HepG2 (cell line): ENCODE measurements around the gene SIRPB1. TPM values are rescaled to one million over a fixed set of nuclear protein-coding genes. Genes with fewer than 3 reads are reported as not detected.

ENCODE experiments used
- ATAC-seq: fragments of 200-7000 bp; cut with Tn5 transposase; 3 replicates; pipeline ENCODE4 v1.9.1; 2020; ENCODE audit warnings: mild to moderate bottlenecking, moderate library complexity
- BruUV-seq: library from RNA; stranded (reverse); fragments of 400-500 nt; replicated peaks from 2 replicates; lab custom pipeline; 2021; lab: Mats Ljungman, UMichigan
- CTCF ChIA-PET: fragments of 300-600 bp; formaldehyde crosslinking; extraction: SDS; loops from one replicate; lab custom pipeline; 2021; ENCODE audit warnings: low total read pairs, inconsistent platforms, low intra/inter-chr PET ratio; lab: Yijun Ruan, JAX
- POLR2A ChIA-PET: fragments of 350-600 bp; sonication (Branson Sonifier 250); formaldehyde crosslinking; loops from one replicate; lab custom pipeline; 2020; ENCODE audit warnings: antibody characterized with exemption, inconsistent platforms; lab: Yijun Ruan, JAX
- DNase-seq: peaks from one replicate; pipeline ENCODE4 v3.0.0-alpha.2; 2015; ENCODE audit warnings: low spot score
- FAIRE-seq: peaks from 3 replicates; lab custom pipeline; 2011; peaks lifted over from hg19 to GRCh38; lab: Jason Lieb, UNC
- H2AFZ ChIP-seq: one replicate; pipeline ENCODE4 v1.6.1; 2011; ENCODE audit warnings: low read length, inconsistent platforms
- H3K27ac ChIP-seq: fragments of 300-600 bp; 3 replicates; pipeline ENCODE4 v1.8.0; 2011; ENCODE audit warnings: mixed run types, mild to moderate bottlenecking, mixed read lengths, low read length, inconsistent platforms; ENCODE audit not compliant: insufficient read depth; ENCODE audit errors: extremely low read length
- H3K27me3 ChIP-seq, 2 experiments: fragments of 200-600 bp in 1 of 2; 2 replicates in 1 of 2; 3 replicates in 1 of 2; pipeline versions ENCODE4 v1.6.0 to v1.8.0; 2011; ENCODE audit warnings: low read length in 2 of 2, mild to moderate bottlenecking in 2 of 2, moderate library complexity in 2 of 2, inconsistent platforms in 1 of 2; ENCODE audit not compliant: insufficient read depth in 2 of 2, control insufficient read depth in 1 of 2
- H3K36me3 ChIP-seq, 2 experiments: fragments of 200-600 bp in 1 of 2; replicated peaks in 1 of 2; 2 replicates in 1 of 2; 3 replicates in 1 of 2; pipeline versions ENCODE4 v1.5.1 to v1.8.0; 2011; ENCODE audit warnings: low read length in 2 of 2, inconsistent platforms in 1 of 2; ENCODE audit not compliant: insufficient read depth in 2 of 2, control insufficient read depth in 1 of 2
- H3K4me1 ChIP-seq: 2 replicates; pipeline ENCODE4 v1.5.1; 2012; ENCODE audit warnings: low read length, inconsistent platforms; ENCODE audit not compliant: insufficient read depth
- H3K4me2 ChIP-seq: 2 replicates; pipeline ENCODE4 v1.6.0; 2011; ENCODE audit warnings: low read depth, low read length, inconsistent platforms
- H3K4me3 ChIP-seq, 3 experiments: fragments of 200-600 bp in 1 of 3; sonication (generic), shearing (Covaris generic) in 1 of 3; replicated peaks in 1 of 3; 2 replicates each; pipeline ENCODE4 v1.5.1; 2011 to 2016; ENCODE audit warnings: low read length in 3 of 3, inconsistent platforms in 2 of 3, low read depth in 2 of 3, mild to moderate bottlenecking in 2 of 3, control low read depth in 1 of 3, mixed read lengths in 1 of 3; ENCODE audit not compliant: insufficient read depth in 1 of 3
- H3K79me2 ChIP-seq: one replicate; pipeline ENCODE4 v1.6.1; 2011; ENCODE audit warnings: low read length, inconsistent platforms; ENCODE audit not compliant: insufficient read depth
- H3K9ac ChIP-seq: 2 replicates; pipeline ENCODE4 v1.6.0; 2011; ENCODE audit warnings: mild to moderate bottlenecking, low read depth, low read length, inconsistent platforms; ENCODE audit not compliant: insufficient read depth
- H3K9me3 ChIP-seq: 2 replicates; pipeline ENCODE4 v1.5.1; 2012; ENCODE audit warnings: mild to moderate bottlenecking, low read length
- H4K20me1 ChIP-seq: 2 replicates; pipeline ENCODE4 v1.6.0; 2011; ENCODE audit warnings: inconsistent platforms, mild to moderate bottlenecking, low read length, moderate library complexity; ENCODE audit not compliant: insufficient read depth
- MBNL3 ChIP-seq: fragments of 250-450 bp; sonication (Bioruptor Pico); conservative IDR thresholded peaks from 2 replicates; pipeline ENCODE4 v1.8.0; 2022; ENCODE audit warnings: mild to moderate bottlenecking, inconsistent platforms
- ZNF205 ChIP-seq: IDR thresholded peaks from 2 replicates; pipeline ENCODE4 v1.6.1; 2018; ENCODE audit warnings: missing biosample characterization, missing genetic modification reagents
- ZNF816 ChIP-seq: sonication (generic); formaldehyde crosslinking; IDR thresholded peaks from 2 replicates; pipeline ENCODE4 v1.8.0; 2022; ENCODE audit warnings: missing genetic modification reagents, mild to moderate bottlenecking, borderline replicate concordance
- ZSCAN30 ChIP-seq: sonication (generic); formaldehyde crosslinking; IDR thresholded peaks from 2 replicates; pipeline ENCODE4 v1.5.0; 2020; ENCODE audit warnings: mild to moderate bottlenecking, missing genetic modification reagents
- in situ Hi-C: cut with HindIII; loops from 2 replicates; pipeline ENCODE4 v1.10.0; 2017; ENCODE audit warnings: low pct_unique_long_range_greater_than_20kb; ENCODE audit not compliant: extremely low pct_ligation_motif_present
- intact Hi-C: fragments of 100-400 bp; cut with micrococcal nuclease; formaldehyde crosslinking; loops from one replicate; pipeline ENCODE4 v1.10.0; 2022; ENCODE audit not compliant: unreplicated experiment
- polyA plus RNA-seq, 8 experiments: library from polyadenylated mRNA; depleted of rRNA in 3 of 8; stranded (reverse) in 7 of 8; unstranded in 1 of 8; fragments of >200 nt; fragmentation: Illumina TruSeq in 4 of 8; extraction: Trizol in 4 of 8; gene quantifications; 2 replicates each; pipeline versions ENCODE4 v1.2.1 to v1.2.3, GENCODE V29; 2011 to 2016; ENCODE audit warnings: low read depth in 4 of 8, missing spikeins in 1 of 8, mixed read lengths in 1 of 8; ENCODE audit not compliant: insufficient read depth in 1 of 8
- total RNA-seq, 5 experiments: library from RNA; depleted of rRNA; stranded (reverse); fragments of >200 nt; fragmentation: Illumina TruSeq; extraction: Trizol; gene quantifications; 2 replicates each; pipeline ENCODE4 v1.2.3, GENCODE V29; 2016; ENCODE audit warnings: low read depth in 1 of 5
- TF ChIP-seq, protein P1 (sequence below): sonication (generic); formaldehyde crosslinking; IDR thresholded peaks from 2 replicates; pipeline ENCODE4 v1.5.1; 2020; ENCODE audit warnings: missing genetic modification reagents, mild to moderate bottlenecking, borderline replicate concordance
- TF ChIP-seq, protein P2 (sequence below): sonication (generic); formaldehyde crosslinking; IDR thresholded peaks from 2 replicates; pipeline ENCODE4 v1.9.0; 2022; ENCODE audit warnings: low read depth, missing genetic modification reagents

SIRPB1 gene
- total and polyA plus RNA-seq, 2 of the 13 experiments (the other 11 are each of a cell fraction or from before 2014, with no cell fraction given) = 0.41 to 1.4 TPM

DNA sequence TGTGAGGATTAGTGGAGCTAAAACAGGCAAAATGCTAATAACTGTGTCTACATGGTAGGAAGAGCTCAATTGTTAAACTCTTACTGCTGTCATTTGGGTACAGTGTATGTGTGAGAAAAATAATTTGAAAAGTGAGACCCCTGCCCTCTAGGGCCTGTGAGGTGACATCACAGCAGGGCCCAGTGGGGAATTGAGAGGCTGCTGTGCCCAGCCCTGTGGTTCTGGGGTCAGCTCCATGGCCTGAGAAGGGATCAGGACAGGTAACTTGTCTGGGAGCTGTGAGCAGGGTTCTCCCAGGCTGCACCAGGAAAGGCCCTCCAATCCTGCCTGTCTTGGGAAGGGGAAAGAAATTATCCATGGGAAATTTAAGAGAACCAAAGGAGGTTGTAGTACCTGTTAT is 1.3 kb downstream of the SIRPB1 start:
- Histone ChIP-seq H3K4me2 (no peak overlapping the region), H3K27ac (no peak overlapping the region), H3K27me3 (no peaks in the 10 kb centered on the region; a peak in 1 of 5 replicates), H3K36me3 (no peaks in the 10 kb centered on the region), H3K4me1 (no peaks in the 10 kb centered on the region), H3K4me3 (no peak overlapping the region), H3K9me3 (no peaks in the 10 kb centered on the region), H3K79me2 (no peaks in the 10 kb centered on the region), H2AFZ (no peak overlapping the region), H4K20me1 (no peaks in the 10 kb centered on the region), H3K9ac (no peak overlapping the region)
- ChIA-PET POLR2A (no interaction called here), CTCF (no interaction called here)
- TF ChIP-seq, protein P1, sequence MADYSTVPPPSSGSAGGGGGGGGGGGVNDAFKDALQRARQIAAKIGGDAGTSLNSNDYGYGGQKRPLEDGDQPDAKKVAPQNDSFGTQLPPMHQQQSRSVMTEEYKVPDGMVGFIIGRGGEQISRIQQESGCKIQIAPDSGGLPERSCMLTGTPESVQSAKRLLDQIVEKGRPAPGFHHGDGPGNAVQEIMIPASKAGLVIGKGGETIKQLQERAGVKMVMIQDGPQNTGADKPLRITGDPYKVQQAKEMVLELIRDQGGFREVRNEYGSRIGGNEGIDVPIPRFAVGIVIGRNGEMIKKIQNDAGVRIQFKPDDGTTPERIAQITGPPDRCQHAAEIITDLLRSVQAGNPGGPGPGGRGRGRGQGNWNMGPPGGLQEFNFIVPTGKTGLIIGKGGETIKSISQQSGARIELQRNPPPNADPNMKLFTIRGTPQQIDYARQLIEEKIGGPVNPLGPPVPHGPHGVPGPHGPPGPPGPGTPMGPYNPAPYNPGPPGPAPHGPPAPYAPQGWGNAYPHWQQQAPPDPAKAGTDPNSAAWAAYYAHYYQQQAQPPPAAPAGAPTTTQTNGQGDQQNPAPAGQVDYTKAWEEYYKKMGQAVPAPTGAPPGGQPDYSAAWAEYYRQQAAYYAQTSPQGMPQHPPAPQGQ (CRISPR knock-in tag) = no peak
- TF ChIP-seq ZNF205 (CRISPR knock-in tag) (no peak), ZSCAN30 (no peak), ZNF816 (no peak), MBNL3 (CRISPR knock-in tag) (no peak)
- TF ChIP-seq, protein P2, sequence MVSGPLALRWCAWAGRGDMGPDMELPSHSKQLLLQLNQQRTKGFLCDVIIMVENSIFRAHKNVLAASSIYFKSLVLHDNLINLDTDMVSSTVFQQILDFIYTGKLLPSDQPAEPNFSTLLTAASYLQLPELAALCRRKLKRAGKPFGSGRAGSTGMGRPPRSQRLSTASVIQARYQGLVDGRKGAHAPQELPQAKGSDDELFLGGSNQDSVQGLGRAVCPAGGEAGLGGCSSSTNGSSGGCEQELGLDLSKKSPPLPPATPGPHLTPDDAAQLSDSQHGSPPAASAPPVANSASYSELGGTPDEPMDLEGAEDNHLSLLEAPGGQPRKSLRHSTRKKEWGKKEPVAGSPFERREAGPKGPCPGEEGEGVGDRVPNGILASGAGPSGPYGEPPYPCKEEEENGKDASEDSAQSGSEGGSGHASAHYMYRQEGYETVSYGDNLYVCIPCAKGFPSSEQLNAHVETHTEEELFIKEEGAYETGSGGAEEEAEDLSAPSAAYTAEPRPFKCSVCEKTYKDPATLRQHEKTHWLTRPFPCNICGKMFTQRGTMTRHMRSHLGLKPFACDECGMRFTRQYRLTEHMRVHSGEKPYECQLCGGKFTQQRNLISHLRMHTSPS (CRISPR knock-in tag) = no peak
- peak; percentile 0 for DNase-seq
- FAIRE-seq = no peak
- in situ Hi-C loops (no loop called here), intact Hi-C loops (no loop called here)
- BruUV-seq = no TSS peak
- no peak for ATAC-seq
